Keratinocyte (primary cell): ENCODE data around the gene MYO1E. TPM values are rescaled to one million over a fixed set of nuclear protein-coding genes. Genes with fewer than 3 reads are reported as not detected.

Experiments
- DNase-seq: peaks from one replicate; pipeline ENCODE4 v3.0.0-alpha.2; 2011; ENCODE audit warnings: low read depth, missing footprints, low spot score
- FAIRE-seq: peaks from 2 replicates; lab custom pipeline; 2011; peaks lifted over from hg19 to GRCh38; lab: Jason Lieb, UNC
- H2AFZ ChIP-seq: 2 replicates; pipeline ENCODE4 v1.6.0; 2012; ENCODE audit warnings: low read length, control low read depth, inconsistent platforms; ENCODE audit not compliant: control insufficient read depth
- H3K27ac ChIP-seq: 2 replicates; pipeline ENCODE4 v1.5.1; 2011; ENCODE audit warnings: low read length; ENCODE audit not compliant: control insufficient read depth, insufficient read depth
- H3K27me3 ChIP-seq: 3 replicates; pipeline ENCODE4 v1.6.0; 2011; ENCODE audit warnings: low read length; ENCODE audit not compliant: control insufficient read depth, insufficient read depth; ENCODE audit errors: extremely low read depth
- H3K36me3 ChIP-seq, 2 experiments: 2 replicates in 1 of 2; 3 replicates in 1 of 2; pipeline ENCODE4 v1.5.1; 2011; ENCODE audit warnings: low read length in 2 of 2, mild to moderate bottlenecking in 1 of 2; ENCODE audit not compliant: control insufficient read depth in 2 of 2, insufficient read depth in 2 of 2; ENCODE audit errors: extremely low read depth in 1 of 2
- H3K4me1 ChIP-seq: 3 replicates; pipeline ENCODE4 v1.5.1; 2011; ENCODE audit warnings: low read length; ENCODE audit not compliant: control insufficient read depth, insufficient read depth; ENCODE audit errors: extremely low read depth
- H3K4me2 ChIP-seq: 3 replicates; pipeline ENCODE4 v1.6.0; 2011; ENCODE audit warnings: low read depth, low read length; ENCODE audit not compliant: control insufficient read depth, insufficient read depth; ENCODE audit errors: extremely low read depth
- H3K4me3 ChIP-seq, 3 experiments: fragments of 200-600 bp in 1 of 3; sonication (generic) in 1 of 3; 2 replicates in 2 of 3; 3 replicates in 1 of 3; pipeline ENCODE4 v1.5.1; 2011 to 2016; ENCODE audit warnings: low read length in 3 of 3, mild to moderate bottlenecking in 3 of 3, control low read depth in 2 of 3, inconsistent platforms in 1 of 3, low read depth in 1 of 3, mixed read lengths in 1 of 3, mixed run types in 1 of 3, moderate library complexity in 1 of 3; ENCODE audit not compliant: control insufficient read depth in 2 of 3, insufficient read depth in 2 of 3; ENCODE audit errors: extremely low read depth in 1 of 3
- H3K79me2 ChIP-seq: 2 replicates; pipeline ENCODE4 v1.6.0; 2012; ENCODE audit warnings: low read length; ENCODE audit not compliant: control insufficient read depth, insufficient read depth
- H3K9ac ChIP-seq: 3 replicates; pipeline ENCODE4 v1.6.0; 2011; ENCODE audit warnings: low read length; ENCODE audit not compliant: control insufficient read depth, insufficient read depth; ENCODE audit errors: extremely low read depth
- H3K9me1 ChIP-seq: 3 replicates; pipeline ENCODE4 v1.6.0; 2011; ENCODE audit warnings: low read length; ENCODE audit not compliant: control insufficient read depth, insufficient read depth; ENCODE audit errors: extremely low read depth
- H3K9me3 ChIP-seq: 2 replicates; pipeline ENCODE4 v1.5.1; 2012; ENCODE audit warnings: low read depth, low read length; ENCODE audit not compliant: control insufficient read depth
- H4K20me1 ChIP-seq: 3 replicates; pipeline ENCODE4 v1.6.0; 2011; ENCODE audit warnings: low read length; ENCODE audit not compliant: control insufficient read depth, insufficient read depth; ENCODE audit errors: extremely low read depth
- CTCF ChIP-seq, 3 experiments: IDR thresholded peaks in 1 of 3; conservative IDR thresholded peaks in 1 of 3; optimal IDR thresholded peaks in 1 of 3; 2 replicates in 2 of 3; 3 replicates in 1 of 3; pipeline versions ENCODE3 to v1.5.1; 2011; ENCODE audit warnings: low read length in 3 of 3, mild to moderate bottlenecking in 3 of 3, moderate library complexity in 2 of 3, control low read depth in 1 of 3, inconsistent platforms in 1 of 3; ENCODE audit not compliant: insufficient read depth in 2 of 3; ENCODE audit errors: extremely low read depth in 1 of 3
- EZH2 ChIP-seq: IDR thresholded peaks from one replicate; pipeline ENCODE4 v1.6.1; 2012; ENCODE audit warnings: inconsistent platforms, mild to moderate bottlenecking, low read length, moderate library complexity
- dilution Hi-C: fragments of 300-500 bp; cut with MboI; formaldehyde crosslinking; loops from one replicate; pipeline ENCODE4 v1.7.0; 2020; ENCODE audit warnings: low sequenced_read_pairs; ENCODE audit not compliant: extremely low pct_ligation_motif_present
- polyA plus RNA-seq, 5 experiments: library from polyadenylated mRNA; depleted of rRNA in 3 of 5; stranded (reverse) in 3 of 5; stranded (forward) in 1 of 5; unstranded in 1 of 5; fragments of >200 nt; gene quantifications; 1 replicate in 1 of 5; 2 replicates in 3 of 5; 3 replicates in 1 of 5; pipeline versions ENCODE4 v1.2.1 to v1.2.3, GENCODE V29; 2011 to 2012; ENCODE audit warnings: missing spikeins in 2 of 5, low read depth in 1 of 5, low replicate concordance in 1 of 5

Gene MYO1E
- polyA plus RNA-seq, 1 donor (not counting 4 experiments of a cell fraction or from before 2014, with no cell fraction given), result 213 TPM

DNA sequence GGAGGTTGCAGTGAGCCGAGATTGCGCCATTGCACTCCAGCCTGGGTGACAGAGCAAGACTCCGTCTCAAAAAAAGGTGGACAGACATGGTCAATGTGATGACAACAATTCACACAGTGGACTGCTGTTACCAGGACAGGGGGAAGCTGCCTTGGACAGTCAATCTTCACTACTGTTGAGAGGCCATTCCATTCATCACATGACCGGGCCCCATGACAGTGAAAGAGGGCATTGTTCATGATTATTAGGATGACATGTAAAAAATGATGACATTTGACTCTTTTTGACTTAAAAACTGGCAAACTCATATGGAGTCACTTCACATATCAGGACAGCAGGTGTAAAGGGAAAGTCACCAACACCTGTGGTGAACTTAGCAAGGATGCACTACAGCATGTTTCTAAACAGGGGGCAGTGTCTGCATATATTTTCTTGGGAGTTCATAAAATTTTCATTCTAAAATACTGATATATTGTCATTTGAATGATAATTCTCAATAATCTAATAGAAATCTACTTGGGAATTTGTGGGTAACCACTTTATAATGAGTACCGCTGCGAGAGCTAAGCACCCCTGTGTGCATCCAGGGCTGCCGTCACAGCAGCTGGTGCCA is 200.3 kb downstream of the MYO1E start:
- H3K9me3 ChIP-seq, result no peaks in the 10 kb centered on the region
- no peak overlapping the region for H3K4me2 ChIP-seq
- no peak overlapping the region for H2AFZ ChIP-seq
- no peak for TF ChIP-seq EZH2
- no peak for TF ChIP-seq CTCF (optimal IDR thresholded peaks at IDR 0.05 in 1 of 3, IDR thresholded peaks at IDR 0.05 in 1 of 3, conservative IDR thresholded peaks at IDR 0.05 in 1 of 3; ENCODE audit: extremely low read depth in 1 of 3, insufficient read depth in 2 of 3, low read length in 3 of 3)
- no peaks in the 10 kb centered on the region for H3K79me2 ChIP-seq
- no peak overlapping the region for H3K9ac ChIP-seq
- H3K27me3 ChIP-seq, result no peaks in the 10 kb centered on the region
- H3K27ac ChIP-seq, result no peak overlapping the region
- H3K4me1 ChIP-seq, result peaks cover 64% of the 10 kb centered on the region
- FAIRE-seq (no peak), DNase-seq (no peak)
- no peaks in the 10 kb centered on the region for H3K9me1 ChIP-seq
- dilution Hi-C loops, result no loop called here
- H4K20me1 ChIP-seq, result no peaks in the 10 kb centered on the region
- no peak overlapping the region for H3K4me3 ChIP-seq
- H3K36me3 ChIP-seq, result peaks cover 16 to 54% of the 10 kb centered on the region in 2 experiments

GRCh38 chr15:59171067-59171397 is 201.6 kb downstream of the MYO1E start:
- H3K27ac ChIP-seq, result peak overlapping the region; percentile 91
- FAIRE-seq (no peak), DNase-seq (no peak)
- H3K4me3 ChIP-seq, result no peak overlapping the region
- H3K27me3 ChIP-seq, result no peaks in the 10 kb centered on the region
- peak overlapping the region; percentile 70 for H3K9ac ChIP-seq
- no peaks in the 10 kb centered on the region for H3K79me2 ChIP-seq
- H2AFZ ChIP-seq, result no peak overlapping the region
- no peaks in the 10 kb centered on the region for H4K20me1 ChIP-seq
- TF ChIP-seq CTCF (optimal IDR thresholded peaks at IDR 0.05 in 1 of 3, IDR thresholded peaks at IDR 0.05 in 1 of 3, conservative IDR thresholded peaks at IDR 0.05 in 1 of 3; ENCODE audit: extremely low read depth in 1 of 3, insufficient read depth in 2 of 3, low read length in 3 of 3) (no peak), EZH2 (no peak)
- H3K9me3 ChIP-seq, result no peaks in the 10 kb centered on the region
- H3K4me2 ChIP-seq, result peak overlapping the region; percentile 17
- dilution Hi-C loops, result no loop called here
- H3K36me3 ChIP-seq, result peaks cover 12 to 55% of the 10 kb centered on the region in 2 experiments
- peaks cover 3% of the 10 kb centered on the region for H3K9me1 ChIP-seq
- H3K4me1 ChIP-seq, result peaks cover 71% of the 10 kb centered on the region
